HG02623 (cell line): ENCODE measurements around the gene HNF4A.

ENCODE experiments used
- ATAC-seq: cut with Tn5 transposase; IDR thresholded peaks from one replicate; pipeline ENCODE4 v1.9.1; 2021; ENCODE audit warnings: moderate library complexity; ENCODE audit not compliant: unreplicated experiment

Gene HNF4A

GRCh38 chr20:44392088-44392775 lies 36.7 kb downstream of the HNF4A start:
- ATAC-seq, result no peak

- ATAC-seq, result no peak
These were observed 37.5 kb downstream of the HNF4A start for GRCh38 chr20:44392776-44393607.

GRCh38 chr20:44393608-44394451 lies 38.3 kb downstream of the HNF4A start:
- ATAC-seq, result no peak

GRCh38 chr20:44394452-44394701 lies 38.9 kb downstream of the HNF4A start:
- no peak for ATAC-seq

GRCh38 chr20:44394702-44395460 lies 39.4 kb downstream of the HNF4A start:
- no peak for ATAC-seq

- ATAC-seq, result no peak
These were observed 40.2 kb downstream of the HNF4A start for GRCh38 chr20:44395461-44396340.

- ATAC-seq, result no peak
These were observed 41.1 kb downstream of the HNF4A start for GRCh38 chr20:44396369-44397130.

GRCh38 chr20:44398335-44398734 lies 42.8 kb downstream of the HNF4A start:
- no peak for ATAC-seq

- no peak for ATAC-seq
These were observed 43.9 kb downstream of the HNF4A start for GRCh38 chr20:44399446-44399845.

GRCh38 chr20:44400671-44400969 lies 45.1 kb downstream of the HNF4A start:
- no peak for ATAC-seq

GRCh38 chr20:44400970-44401769 lies 45.7 kb downstream of the HNF4A start:
- ATAC-seq, result no peak

GRCh38 chr20:44401770-44402390 lies 46.4 kb downstream of the HNF4A start:
- ATAC-seq, result no peak

GRCh38 chr20:44402391-44403193 lies 47.1 kb downstream of the HNF4A start:
- ATAC-seq, result no peak

GRCh38 chr20:44403194-44404112 lies 48.0 kb downstream of the HNF4A start:
- ATAC-seq, result no peak

GRCh38 chr20:44404204-44405181 lies 49.0 kb downstream of the HNF4A start:
- ATAC-seq, result no peak
